ENCODE data around the gene NCAM1.
A peak's percentile ranks its signal among the peaks of the same experiment; 100 is the strongest.

NCAM1 gene

DNA sequence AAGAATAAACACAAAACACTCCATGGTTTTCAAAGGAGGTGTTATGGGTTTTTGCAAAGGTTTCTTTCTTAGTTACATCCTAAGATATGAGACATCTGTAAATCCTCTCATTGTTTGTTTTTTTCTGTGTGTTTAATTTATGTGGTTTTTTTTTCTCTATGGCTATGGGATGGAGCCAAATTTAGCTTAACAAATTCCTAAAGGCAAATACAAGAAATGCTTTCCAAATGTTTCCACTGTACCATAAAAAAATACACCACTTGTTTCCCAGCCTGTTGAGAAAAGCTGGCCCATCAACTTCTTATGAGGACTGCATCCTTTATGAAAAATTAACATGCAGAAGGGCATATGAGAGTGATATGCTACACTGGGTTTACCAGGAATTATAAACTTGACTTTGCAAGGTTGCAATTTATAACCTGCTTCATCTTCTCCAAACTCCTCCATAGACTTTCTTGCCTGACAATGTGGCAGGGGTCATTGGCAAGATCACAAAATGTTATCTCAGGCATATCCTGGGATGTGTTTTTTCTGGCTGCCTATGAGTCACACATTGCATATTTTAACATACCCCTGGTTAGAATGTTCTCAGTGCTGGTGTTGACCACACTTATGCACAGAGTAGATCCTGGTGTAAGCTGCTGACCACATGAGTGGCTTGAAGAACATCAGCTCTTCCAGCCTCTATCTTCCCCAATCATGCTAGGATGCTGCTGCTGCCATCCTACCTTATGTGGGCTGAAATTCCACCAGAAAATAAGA, 215.6 kb downstream of the NCAM1 start:
- no peak for DNase-seq

DNA sequence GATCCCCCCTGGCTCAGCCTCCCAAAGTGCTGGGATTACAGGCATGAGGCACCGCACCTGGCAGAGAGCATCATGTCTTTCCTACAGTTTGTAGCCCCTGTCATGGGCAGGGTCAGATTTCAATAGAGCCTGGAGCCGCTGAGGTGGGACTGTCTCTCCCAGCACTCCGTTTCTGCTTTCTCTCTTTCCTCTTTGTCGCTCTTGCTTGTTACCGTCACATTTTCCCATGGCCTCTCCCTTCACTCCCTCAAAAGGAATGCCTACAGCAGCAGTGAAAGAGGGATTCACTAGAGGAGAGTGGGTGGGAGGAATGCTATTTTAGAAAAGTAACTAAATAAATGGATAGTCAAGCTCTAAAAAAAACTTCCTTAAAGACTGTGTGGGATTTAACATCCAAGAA, 216.5 kb downstream of the NCAM1 start:
- DNase-seq, result no peak

DNA sequence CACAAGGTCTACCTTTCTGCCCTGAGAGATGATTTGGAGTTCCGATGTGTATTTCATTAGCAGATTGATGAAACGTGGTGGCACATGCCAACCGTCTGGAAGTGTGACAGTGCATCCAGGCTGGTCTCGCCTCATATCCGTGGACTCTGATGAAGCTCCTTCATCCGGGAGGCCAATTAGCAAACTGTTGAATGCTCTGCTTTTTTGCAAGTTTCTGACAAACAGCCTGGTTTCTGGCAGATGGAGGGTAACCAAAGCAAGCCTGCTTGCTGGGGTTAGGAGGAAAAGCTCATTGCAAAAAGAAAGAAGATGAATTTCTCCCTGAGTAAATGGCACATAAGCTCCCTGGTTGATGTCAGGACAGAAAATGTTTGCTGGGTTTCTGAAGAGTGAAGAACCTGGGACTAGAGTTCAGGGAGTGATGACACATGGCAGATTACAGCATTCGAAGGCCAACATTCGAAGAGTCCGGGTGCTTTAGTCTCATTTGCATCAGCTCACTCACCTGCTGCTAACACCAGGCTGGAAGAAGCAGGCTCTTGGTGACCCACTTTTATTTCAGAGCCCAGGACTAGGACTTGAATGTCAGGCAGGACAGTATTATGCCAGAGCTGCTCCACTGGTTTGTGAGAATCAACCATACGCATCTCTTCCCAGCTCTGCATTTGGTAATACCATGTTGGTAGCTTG, 217.3 kb downstream of the NCAM1 start:
- no peak for DNase-seq

DNA sequence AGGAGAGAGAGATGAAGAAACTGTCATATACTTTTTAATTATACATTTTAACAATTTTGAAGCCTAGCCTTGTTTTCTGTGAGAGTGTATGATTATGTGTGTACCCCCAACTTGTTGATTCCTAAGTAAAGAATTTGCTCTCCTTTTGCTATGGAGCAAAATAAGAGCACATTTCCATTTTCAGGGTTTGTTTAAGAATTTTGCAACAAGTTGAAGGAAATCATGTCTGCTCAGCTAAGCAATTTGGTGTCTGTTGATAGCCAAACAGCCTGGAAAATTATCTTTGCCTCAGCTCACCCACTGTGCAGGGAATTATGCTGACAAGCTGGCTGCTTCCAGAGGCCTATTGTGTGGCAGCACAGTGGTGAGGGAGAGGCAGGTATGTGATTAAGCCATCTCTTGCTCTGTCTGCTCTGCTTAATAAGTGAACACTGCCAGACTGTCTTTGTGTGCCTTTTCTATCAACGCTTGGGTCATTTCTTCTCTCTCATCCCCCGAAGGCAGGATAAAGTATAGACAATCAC, 218.0 kb downstream of the NCAM1 start:
- DNase-seq, result no peak

DNA sequence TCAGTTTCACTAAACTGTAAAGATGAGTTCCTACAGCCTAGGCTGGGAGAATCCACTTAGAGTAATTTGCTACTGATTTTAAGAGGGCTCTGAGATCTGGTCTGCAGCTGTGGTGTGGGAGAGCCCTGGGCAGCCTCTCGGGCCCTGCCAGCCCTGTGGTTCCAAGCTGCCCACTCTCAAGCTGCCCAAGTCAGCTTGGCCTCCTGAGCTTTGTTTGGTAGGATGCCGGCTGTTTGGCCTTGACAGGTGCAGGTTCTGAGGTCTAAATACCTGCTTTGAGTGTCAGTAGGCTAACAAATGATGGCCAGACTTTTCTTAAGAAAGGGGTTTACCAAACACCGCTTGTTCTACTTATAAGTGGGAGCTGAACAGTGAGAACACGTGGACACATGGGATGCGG, 219.9 kb downstream of the NCAM1 start:
- no peak for DNase-seq

DNA sequence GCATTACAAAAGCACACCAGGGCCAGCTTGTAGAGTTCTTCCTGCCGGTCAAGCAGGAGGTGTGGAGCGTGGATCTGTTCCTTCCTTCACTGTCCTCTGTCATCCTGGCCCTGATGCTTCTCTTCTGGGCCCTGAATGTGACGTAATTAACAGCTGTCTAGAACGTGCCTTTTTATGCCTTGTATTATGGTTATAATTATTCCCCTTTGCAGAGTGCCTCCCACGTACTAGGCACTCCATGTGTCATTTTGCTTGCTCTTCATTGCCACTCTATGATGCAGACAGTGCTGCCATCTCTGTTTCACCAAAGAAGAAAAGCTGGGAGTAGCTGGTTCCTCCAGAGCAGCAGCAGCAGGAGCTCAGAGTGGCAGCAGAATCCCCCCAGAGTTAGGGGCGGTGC, 221.1 kb downstream of the NCAM1 start:
- no peak for DNase-seq

DNA sequence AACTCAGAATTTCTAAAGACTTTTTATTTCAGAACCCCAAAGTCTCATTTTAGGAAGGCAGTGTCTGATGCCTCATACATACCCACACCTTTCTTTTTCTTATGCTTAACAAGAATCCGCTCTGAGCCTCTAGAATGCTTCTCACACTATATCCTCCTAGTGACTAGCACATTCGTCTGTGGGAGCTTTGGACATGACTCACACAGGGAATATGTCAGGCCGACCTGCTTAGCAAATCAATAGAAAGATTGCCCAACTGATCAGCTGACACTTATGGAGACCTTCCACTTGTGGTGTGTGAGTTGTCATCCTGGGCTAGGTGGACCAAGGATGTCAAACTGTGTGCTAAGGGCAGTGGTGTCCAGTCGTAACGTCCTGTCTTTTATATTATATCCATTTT, 223.3 kb downstream of the NCAM1 start:
- no peak for DNase-seq

DNA sequence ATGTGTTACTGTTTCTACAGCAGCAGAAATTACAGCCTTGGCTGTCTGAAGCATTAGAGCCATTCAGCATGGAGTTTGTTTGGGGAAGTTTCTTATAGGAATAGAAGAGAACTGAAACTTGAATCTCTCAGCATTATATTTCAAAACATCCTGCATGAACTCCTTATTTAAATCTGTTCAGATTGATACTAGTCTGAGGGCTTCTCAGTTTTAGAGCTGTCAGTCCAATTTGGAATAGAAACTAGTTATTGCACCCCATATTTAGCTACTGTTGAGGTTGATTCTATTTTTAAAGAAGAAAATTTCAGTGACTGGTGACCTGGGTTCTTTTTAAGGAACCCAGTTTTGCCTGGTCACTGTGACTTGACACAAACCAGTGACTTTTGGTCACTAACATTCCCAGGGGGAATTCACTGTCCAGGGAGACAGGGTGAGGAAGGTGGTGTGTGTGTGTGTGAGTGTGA, 227.2 kb downstream of the NCAM1 start:
- DNase-seq, result no peak

DNA sequence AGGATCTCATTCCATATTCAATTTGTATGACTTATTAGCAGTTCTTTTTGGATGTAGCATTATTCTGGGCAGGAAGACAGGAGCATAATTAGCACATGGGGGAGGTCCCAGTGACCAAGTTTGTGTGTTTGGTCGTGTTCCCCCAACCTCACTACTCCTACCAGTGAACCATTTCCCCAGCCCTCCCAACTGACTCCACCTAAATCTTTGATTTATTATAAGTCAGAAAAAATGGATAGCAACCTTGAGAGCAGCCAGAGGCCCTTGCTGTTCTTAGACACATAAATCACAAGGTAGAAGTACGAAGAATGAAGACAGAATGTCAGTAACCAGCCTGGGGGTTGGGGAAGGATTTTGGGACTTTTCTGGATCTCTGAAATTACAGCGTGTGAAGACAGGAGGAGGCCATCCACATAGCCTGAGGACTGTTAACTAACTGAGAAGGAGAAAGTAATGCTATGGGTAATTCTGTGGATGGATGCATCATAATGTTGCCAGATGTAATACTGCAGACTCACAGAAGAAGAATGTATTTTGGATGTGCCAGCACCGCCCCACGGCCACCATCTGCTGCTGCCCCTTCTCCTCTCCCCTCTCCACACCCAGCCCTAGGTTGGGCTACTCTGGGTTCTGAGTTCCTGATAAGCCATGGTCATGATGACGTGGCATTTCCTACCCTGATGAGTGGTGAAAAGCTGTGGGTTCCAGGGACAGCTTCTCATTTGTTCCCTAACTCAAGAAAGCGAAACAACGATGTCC, 228.9 kb downstream of the NCAM1 start:
- DNase-seq, result no peak

DNA sequence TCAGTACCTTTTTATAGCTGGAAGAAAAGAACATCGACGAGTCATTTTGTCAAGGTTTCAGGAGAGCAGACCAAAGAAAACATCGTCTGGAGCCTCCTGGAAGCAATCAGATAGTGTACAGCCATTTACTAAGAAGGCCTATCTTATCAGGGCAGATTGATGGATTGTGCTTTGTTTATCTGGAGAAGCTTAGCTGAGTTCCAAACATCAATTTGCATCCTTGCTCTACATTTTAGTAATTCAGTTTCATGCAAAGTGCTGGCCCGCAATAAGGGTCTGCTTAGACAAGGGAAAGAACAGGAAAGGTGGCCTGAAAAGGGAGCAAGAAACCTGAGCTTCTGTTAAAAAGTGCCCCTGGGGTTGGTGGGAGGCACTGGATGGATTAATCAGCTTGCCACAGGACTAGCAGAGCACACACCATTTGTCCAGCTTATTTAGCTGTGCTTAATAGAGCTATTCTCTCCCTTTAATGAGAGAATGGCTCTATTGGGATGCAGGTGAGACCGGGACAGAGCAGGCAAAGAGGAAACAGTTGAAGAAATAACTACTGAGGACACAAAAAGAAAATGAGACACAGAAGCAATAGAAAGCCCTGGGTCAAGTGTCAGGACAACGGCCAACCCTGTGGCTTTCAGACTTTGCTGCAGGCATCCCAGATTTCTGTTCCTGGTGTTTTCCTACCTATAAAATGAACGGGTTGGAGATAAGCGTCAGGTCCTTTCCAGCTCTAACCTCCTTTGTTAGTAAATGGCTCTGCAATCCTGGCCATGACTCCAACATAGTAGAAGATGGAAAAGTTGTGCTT, 231.1 kb downstream of the NCAM1 start:
- no peak for DNase-seq

DNA sequence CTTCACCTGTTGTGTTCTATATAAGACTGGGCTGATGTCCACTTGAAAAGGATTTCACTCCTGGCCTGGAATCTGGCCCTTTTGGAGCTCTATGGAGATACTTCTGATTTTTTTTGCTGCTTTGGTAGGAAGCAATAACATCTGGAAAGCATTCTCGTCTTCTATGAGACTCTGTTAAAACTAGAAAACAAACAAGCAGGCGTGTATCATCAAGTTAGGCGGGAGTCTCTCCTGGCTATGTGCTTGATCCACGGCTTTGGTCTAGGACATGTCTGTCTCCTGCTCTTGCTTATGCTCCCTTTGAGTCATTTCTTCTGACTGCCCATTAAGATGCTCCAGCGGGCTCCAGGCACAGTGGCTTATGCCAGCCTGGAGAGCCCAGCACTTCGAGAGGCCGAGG, 231.8 kb downstream of the NCAM1 start:
- no peak for DNase-seq

DNA sequence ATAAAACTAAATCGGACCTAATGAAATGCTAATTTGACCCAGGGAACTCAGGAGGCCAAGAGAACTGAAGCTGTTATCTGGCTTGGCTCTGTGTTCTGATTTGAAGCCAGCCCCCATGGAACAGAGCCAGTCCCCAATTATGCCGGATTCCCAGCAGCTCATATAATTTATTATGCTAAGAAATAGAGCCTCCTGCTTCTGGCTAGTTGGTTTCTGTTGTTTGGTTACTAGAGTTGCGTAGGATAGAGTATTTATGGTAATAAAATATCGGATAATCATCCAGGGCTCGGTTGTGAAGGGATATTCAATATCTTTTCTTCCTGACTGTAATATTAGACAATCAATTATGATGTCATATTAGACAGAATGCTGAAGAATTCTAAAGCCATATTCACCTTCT, 232.7 kb downstream of the NCAM1 start:
- DNase-seq, result peak; percentile 45

DNA sequence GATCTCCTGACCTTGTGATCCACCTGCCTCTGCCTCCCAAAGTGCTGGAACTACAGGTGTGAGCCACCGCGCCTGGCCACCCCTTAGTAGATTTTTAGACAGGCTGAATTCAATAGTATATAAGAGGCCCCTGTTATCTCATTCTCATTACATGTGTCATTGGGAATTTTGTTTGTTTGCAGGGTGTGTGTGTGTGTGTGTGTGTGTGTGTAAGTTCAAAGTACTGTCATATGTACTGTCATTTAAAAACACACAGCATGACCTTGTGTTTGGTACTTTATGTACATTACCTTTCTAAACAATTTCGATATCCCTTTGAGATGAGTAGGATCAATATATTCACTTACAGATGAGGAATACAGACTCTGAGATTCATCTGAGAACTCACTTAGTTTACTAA, 234.5 kb downstream of the NCAM1 start:
- no peak for DNase-seq

DNA sequence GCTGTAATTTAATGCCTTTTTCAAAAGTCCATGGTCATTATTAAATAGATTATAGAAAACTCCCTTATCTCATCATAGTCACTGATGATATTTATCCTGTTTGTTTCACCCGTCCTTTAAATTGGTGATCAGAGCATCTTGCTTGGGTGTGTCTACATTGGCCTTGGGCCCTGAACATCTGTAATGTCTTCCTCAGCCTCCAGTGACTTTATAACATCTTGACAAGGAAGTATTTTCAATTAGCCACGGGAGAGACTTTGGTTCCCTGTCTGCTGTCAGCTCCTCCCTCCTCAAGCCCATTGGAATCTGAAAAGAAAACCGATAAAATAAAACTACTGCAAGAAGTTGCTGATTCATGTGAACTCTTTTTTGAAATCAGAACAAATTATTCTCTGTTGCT, 236.2 kb downstream of the NCAM1 start:
- no peak for DNase-seq

DNA sequence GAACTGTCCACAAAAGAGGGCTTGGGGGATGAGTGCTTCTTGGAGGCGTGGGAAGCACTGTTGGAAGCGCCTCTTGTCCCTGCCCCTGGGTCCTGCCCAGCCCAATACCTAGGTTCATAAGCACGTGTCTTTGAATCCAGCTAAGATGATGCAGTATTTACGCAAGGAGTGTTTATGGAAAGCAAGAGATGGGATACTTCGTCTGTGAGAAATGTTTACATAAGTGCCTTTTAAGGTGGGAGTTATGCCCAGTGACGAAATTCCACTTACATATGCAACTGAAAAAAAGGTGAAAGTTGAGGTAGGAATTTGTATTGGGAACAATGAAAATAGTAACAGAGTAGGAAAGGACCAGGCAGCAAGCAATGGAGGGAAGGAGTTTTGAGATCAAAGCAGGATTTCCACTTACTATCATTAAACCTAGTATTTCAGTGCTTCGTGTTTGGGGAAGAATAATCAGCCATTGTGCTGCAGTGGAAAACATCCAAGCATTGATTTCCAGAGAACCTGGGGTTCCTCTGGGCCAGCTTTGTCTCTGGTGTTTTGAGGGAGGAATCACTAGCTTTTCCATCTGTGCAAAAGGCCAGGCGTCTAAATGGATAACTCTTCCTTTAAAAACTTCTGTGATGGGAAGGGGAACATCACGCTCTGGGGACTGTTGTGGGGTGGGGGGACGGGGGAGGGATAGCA, 237.9 kb downstream of the NCAM1 start:
- DNase-seq, result no peak

DNA sequence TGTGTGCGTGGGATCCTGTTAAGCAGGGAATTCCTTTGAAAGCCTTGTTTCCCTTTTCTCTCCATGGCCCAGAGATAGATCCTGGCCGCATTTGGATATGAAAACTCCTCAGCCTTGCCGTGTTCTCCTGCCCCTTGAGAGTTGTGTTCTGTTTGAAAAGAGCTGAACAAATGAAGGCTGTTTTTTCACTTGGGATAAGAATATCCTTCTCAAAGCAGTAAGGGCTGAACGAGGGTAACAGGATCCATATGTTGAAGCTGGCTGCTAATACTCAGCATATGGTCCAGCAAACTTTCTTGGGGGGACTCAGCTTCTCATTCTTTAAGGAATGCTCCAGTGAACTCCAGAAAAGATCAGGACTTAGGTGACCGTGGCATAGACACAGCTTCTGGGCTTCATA, 238.6 kb downstream of the NCAM1 start:
- no peak for DNase-seq

DNA sequence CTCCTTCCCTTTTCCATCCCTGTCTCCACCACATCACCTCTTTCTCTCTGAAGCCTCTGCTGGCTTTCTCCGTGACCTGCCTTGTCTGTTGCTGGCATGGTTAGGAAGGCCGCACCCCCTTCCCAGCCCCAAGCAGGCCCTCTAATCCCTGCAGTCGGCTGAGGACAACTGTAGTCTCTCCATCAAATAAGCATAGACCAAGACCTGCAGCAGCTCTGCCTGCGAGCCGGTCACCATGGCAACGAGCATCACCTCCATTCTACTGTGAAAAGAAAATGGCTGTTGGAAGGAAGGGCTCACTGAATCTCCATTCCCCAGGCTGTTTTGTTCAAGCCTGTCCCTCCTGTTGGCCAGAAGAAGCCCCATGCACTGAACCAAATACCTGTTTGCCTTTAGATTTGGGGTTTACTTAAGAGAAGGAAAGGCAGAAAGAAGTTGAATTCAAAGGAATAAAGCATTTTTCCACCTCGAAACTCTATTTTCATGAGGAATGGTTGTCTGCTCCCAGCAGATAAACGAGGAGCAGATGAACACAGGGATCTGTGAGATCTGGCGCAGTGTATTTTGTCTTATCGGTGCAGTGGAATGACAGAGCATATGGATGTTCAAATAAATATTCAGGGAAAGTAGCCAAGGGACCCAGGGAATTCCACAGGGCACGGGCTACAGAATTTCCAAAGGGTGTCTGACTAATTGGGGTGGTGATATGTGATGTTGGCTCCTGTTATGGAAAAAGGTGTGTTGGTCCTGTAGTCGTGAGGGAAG, 240.0 kb downstream of the NCAM1 start:
- DNase-seq, result no peak

DNA sequence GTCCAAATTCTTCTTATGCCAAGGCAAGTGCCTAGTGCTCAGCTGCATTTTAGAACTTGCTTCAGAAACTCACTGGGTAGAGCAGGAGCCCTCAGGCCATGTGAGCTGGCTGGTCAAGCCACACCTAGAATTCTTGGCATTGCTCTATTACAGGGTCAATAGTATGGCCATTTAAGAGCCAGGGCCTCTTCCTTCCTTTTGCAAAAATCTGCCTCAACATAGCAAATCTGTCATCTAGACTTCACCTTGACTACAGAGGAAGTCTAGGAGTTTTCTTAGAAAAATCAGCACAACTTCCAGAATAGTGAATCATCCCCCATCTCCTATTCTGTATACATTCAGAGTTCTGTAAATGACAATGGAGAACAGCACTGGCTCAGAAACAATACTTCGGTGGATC, 241.2 kb downstream of the NCAM1 start:
- DNase-seq, result no peak

DNA sequence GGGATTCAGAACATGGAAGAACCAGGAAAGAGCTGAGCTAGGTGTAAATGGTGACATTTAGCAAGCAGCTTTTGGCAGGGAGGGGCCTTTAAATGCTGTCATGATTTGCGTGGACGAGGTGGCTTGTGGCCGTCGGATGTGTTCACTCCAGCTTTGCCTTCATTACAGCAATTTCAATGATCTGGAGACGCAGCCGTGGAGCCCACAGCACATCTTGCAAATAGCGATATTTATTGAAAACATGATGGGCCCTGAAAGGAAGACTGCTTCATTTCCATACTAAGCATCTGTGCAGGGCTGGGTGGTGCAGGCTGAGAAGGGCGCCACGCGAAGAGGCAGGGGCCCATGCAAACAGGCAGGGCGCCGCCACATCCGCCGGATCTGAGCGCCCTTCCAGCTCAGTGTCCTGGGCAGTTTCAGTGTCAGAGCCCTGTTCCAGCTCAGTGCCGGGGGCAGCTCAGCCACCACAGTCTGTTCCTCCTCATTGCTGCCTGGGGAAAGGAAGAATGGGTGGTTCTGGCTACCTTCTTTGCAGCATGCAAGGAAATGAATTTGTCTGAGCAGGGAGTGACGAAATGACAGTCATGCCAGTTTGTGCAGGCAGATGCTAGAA, 242.0 kb downstream of the NCAM1 start:
- no peak for DNase-seq

DNA sequence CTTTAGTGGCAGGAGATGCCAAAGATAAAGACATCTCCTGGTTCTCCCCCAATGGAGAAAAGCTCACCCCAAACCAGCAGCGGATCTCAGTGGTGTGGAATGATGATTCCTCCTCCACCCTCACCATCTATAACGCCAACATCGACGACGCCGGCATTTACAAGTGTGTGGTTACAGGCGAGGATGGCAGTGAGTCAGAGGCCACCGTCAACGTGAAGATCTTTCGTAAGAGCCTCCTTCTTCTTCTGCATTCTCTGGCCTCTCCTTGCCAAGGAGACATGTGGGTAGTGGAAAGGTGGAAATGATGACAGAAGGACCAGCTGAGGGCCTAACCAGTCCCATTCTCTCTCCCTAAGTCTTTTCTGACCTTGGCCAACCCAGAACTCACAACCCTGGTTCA, 243.1 kb downstream of the NCAM1 start:
- no peak for DNase-seq

DNA sequence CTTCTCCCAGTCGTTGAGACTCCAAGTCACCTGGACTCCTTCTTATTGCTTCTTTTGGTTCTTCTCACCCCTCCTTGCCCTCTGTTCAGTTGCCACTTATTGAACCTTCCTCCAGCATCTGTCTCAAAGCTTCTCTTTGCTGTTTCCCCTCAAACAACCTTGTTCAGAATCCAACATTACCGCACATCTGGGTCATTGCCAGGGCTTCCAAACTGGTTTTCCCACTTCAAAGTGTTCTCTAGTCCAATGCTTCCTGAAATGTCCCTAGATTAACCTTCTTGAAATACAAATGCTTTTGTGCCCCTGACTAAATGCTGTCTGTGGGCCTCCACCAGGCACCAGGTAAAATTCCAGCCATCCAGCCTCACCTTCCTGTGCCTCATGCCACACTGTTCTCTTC, 252.3 kb downstream of the NCAM1 start:
- no peak for DNase-seq

Data from NCI-H1092 treated with DMSO at 0.1 percent for 48 hours (cell line).